SKM-1 treated with dmso at 0.1 percent for 144 hours (cell line): Measurements from ENCODE around the gene NSUN5.
"Not testable (repeated sequence)": the region's sequence is repeated elsewhere in the genome, so short reads cannot be mapped to it uniquely, and the experiment has no call there.

ENCODE experiments used
- DNase-seq: peaks from one replicate; lab custom pipeline; 2025; ENCODE audit not compliant: unreplicated experiment; lab: John Stamatoyannopoulos, UW

Gene NSUN5

GRCh38 chr7:73327449-73327848, 18.8 kb upstream of the NSUN5 start:
- not testable (repeated sequence) for DNase-seq

- not testable (repeated sequence) for DNase-seq
Measured at GRCh38 chr7:73325424-73325823, 16.8 kb upstream of the NSUN5 start.

- peak; percentile 72 for DNase-seq
Measured at GRCh38 chr7:73324081-73324845, 15.6 kb upstream of the NSUN5 start.

- DNase-seq = not testable (repeated sequence)
Measured at GRCh38 chr7:73323434-73324080, 14.9 kb upstream of the NSUN5 start.

- DNase-seq = not testable (repeated sequence)
Measured at GRCh38 chr7:73320009-73320408, 11.4 kb upstream of the NSUN5 start.

- DNase-seq = not testable (repeated sequence)
Measured at GRCh38 chr7:73319541-73319940, 10.9 kb upstream of the NSUN5 start.

- not testable (repeated sequence) for DNase-seq
Measured at GRCh38 chr7:73318656-73319204, 10.1 kb upstream of the NSUN5 start.

GRCh38 chr7:73316521-73316920, 7.9 kb upstream of the NSUN5 start:
- no peak for DNase-seq

GRCh38 chr7:73314271-73314670, 5.6 kb upstream of the NSUN5 start:
- no peak for DNase-seq

GRCh38 chr7:73313521-73313906, 4.9 kb upstream of the NSUN5 start:
- DNase-seq = no peak

GRCh38 chr7:73312831-73313520, 4.3 kb upstream of the NSUN5 start:
- no peak for DNase-seq

GRCh38 chr7:73311421-73311820, 2.8 kb upstream of the NSUN5 start:
- not testable (repeated sequence) for DNase-seq

- no peak for DNase-seq
Measured at GRCh38 chr7:73308074-73308664, 457 bp downstream of the NSUN5 start.

GRCh38 chr7:73307436-73307835, 1.2 kb downstream of the NSUN5 start:
- DNase-seq = no peak

- not testable (repeated sequence) for DNase-seq
Measured at GRCh38 chr7:73304612-73305387, 3.8 kb downstream of the NSUN5 start.

GRCh38 chr7:73304071-73304470, 4.6 kb downstream of the NSUN5 start:
- no peak for DNase-seq

GRCh38 chr7:73303546-73303945, 5.1 kb downstream of the NSUN5 start:
- no peak for DNase-seq

- not testable (repeated sequence) for DNase-seq
Measured at GRCh38 chr7:73302846-73303245, 5.8 kb downstream of the NSUN5 start.

- DNase-seq = not testable (repeated sequence)
Measured at GRCh38 chr7:73301108-73301507, 7.5 kb downstream of the NSUN5 start.

GRCh38 chr7:73299812-73300211, 8.8 kb downstream of the NSUN5 start:
- DNase-seq = not testable (repeated sequence)
